Ovary (tissue), 9 donors: ENCODE results near the gene SEMA5B. TPM values are rescaled to one million over a fixed set of nuclear protein-coding genes. Genes with fewer than 3 reads are reported as not detected.
A peak's percentile ranks its signal among the peaks of the same experiment; 100 is the strongest.

Experiments used
- DNase-seq, 5 donors: peaks; one replicate each; pipeline ENCODE4 v3.0.0-alpha.2; 2019 to 2020
- H3K27ac ChIP-seq, 2 donors: fragments of 200-600 bp; one replicate each; pipeline versions ENCODE4 v1.5.1 to v1.8.0; 2019 to 2022
- H3K27me3 ChIP-seq: fragments of 200-600 bp; one replicate; pipeline ENCODE4 v1.8.0; 2022
- H3K36me3 ChIP-seq: fragments of 200-600 bp; sonication (generic); one replicate; pipeline ENCODE4 v1.5.1; 2019
- H3K4me1 ChIP-seq: one replicate; pipeline ENCODE4 v1.8.1; 2013; ENCODE audit warnings: mild to moderate bottlenecking, moderate library complexity; ENCODE audit not compliant: insufficient read depth
- H3K4me3 ChIP-seq: fragments of 200-600 bp; sonication (generic); one replicate; pipeline ENCODE4 v1.5.1; 2017
- H3K9me3 ChIP-seq, 2 donors: fragments of 200-600 bp in 1 of 2; sonication (generic) in 1 of 2; one replicate each; pipeline versions ENCODE4 v1.5.1 to v1.8.1; 2013 to 2019; ENCODE audit warnings: mild to moderate bottlenecking in 1 of 2, moderate library complexity in 1 of 2
- EP300 ChIP-seq: sonication (generic); formaldehyde crosslinking; IDR thresholded peaks from one replicate; pipeline ENCODE4 v1.6.1; 2017; ENCODE audit warnings: antibody characterized with exemption
- POLR2A ChIP-seq: fragments of 450-650 bp; IDR thresholded peaks from one replicate; pipeline ENCODE4 v1.6.1; 2017; ENCODE audit warnings: antibody characterized with exemption, mild to moderate bottlenecking, moderate library complexity
- WGBS, 3 donors: extraction: QIAGEN DNeasy Blood & Tissue Kit in 1 of 3; methylation state at CpG; one replicate each; pipeline versions ENCODE4 v1.1.5 to v1.1.7; 2013 to 2017; 5-methylcytosine and 5-hydroxymethylcytosine counted together
- intact Hi-C, 4 donors: fragments of 100-400 bp; cut with DNase I; formaldehyde crosslinking; loops; one replicate each; pipeline versions ENCODE4 v1.11.0 to v1.15.1; 2022 to 2023
- polyA plus RNA-seq, 2 donors: library from polyadenylated mRNA; stranded (reverse); fragments of 200-250 nt in 1 of 2; fragments of 350-450 nt in 1 of 2; fragmentation: Illumina TruSeq in 1 of 2; extraction: RNeasy Lipid Tissue Mini Kit (QIAGEN cat#74804) in 1 of 2; gene quantifications; one replicate each; pipeline ENCODE4 v1.2.3, GENCODE V29; 2013 to 2014
- total RNA-seq, 7 donors: library from RNA; depleted of rRNA in 2 of 7; stranded (reverse); fragments of >200 nt in 2 of 7; fragmentation: NEBNext Ultra II Directional in 3 of 7; extraction: Animal tissue kit (Norgen Biotek cat#: 25700) in 3 of 7; gene quantifications; one replicate each; pipeline versions ENCODE4 v1.1.0 to v1.2.4, GENCODE V29; 2016 to 2023
- TF ChIP-seq, protein P1 (sequence below), 3 donors: fragments of 450-650 bp in 2 of 3; fragments of 200-600 bp in 1 of 3; IDR thresholded peaks; one replicate each; pipeline versions ENCODE4 v1.5.1 to v1.8.0; 2016 to 2022; ENCODE audit warnings: antibody characterized with exemption in 3 of 3, mild to moderate bottlenecking in 1 of 3
- donor health status: DM: no; HTN: no; CAD: no; lungs with moderate emphysema.
- donor health status: DM: no; HTN: no; CAD: no.
- donor health status: Bipolar disorder and iron deficiency.
- donor health status: DM: yes; HTN: yes; CAD: no.
- donor health status: DM: no; HTN: no; CAD: no.
- donor health status: DM: yes; HTN: yes; CAD: no.

The SEMA5B gene
- total and polyA plus RNA-seq, 9 donors: 0.22 to 3.1 (median 1.3) TPM

DNA sequence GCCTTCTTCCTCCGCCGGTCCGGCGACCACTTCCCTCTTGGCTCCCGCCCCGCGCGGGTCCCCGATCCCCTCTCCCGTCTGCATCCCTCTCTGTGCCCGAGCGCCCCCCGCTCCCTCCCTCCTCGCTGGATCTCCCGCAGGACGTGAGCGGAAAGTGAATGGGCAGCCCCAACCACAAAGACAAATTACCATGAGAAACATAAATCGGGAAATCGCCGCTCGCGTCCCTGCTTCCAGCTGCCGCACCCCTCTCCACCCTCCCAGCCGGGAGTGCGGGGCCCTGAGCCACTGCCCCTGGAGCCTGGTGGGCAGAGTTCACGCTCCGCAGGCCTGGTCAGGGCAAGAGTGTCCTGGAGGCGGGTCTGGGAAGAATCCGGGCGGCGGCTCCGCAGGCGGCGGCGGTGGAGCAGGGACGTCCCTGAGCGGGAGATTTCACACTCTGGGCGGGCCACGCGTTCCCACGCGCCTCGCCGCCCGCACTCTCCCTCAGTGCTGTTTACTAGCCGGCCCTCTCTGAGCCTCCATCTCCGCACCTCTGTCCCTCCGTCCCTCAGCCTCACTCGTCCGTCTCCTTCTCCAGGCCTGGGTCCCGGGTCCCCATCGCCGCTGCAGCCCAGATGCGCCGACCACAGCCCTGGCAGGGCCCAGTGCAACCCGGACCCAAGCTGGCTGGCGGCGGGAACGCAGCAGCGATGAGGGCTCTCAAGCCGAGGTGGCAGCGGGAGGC is 835 bp downstream of the SEMA5B start:
- H3K9me3 ChIP-seq: no peaks in the 10 kb centered on the region
- H3K27me3 ChIP-seq: no peaks in the 10 kb centered on the region
- WGBS, 3 donors: 0 to 1% (median 0%) methylated on average over 54 to 62 of the region's 62 CpGs
- TF ChIP-seq EP300 (no peak), POLR2A (no peak)
- TF ChIP-seq, protein P1, sequence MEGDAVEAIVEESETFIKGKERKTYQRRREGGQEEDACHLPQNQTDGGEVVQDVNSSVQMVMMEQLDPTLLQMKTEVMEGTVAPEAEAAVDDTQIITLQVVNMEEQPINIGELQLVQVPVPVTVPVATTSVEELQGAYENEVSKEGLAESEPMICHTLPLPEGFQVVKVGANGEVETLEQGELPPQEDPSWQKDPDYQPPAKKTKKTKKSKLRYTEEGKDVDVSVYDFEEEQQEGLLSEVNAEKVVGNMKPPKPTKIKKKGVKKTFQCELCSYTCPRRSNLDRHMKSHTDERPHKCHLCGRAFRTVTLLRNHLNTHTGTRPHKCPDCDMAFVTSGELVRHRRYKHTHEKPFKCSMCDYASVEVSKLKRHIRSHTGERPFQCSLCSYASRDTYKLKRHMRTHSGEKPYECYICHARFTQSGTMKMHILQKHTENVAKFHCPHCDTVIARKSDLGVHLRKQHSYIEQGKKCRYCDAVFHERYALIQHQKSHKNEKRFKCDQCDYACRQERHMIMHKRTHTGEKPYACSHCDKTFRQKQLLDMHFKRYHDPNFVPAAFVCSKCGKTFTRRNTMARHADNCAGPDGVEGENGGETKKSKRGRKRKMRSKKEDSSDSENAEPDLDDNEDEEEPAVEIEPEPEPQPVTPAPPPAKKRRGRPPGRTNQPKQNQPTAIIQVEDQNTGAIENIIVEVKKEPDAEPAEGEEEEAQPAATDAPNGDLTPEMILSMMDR (IDR thresholded peaks at IDR 0.05): no peak
- intact Hi-C loops: loop anchor here in 2 of 4 donors (5.0 to 10.0 kb wide), 2 partner anchors 69 to 82 kb away; no protein-coding TSS in a partner anchor
- peak overlapping the region; percentile 43 for H3K4me3 ChIP-seq
- no peaks in the 10 kb centered on the region for H3K36me3 ChIP-seq
- H3K27ac ChIP-seq: no peak overlapping the region
- H3K4me1 ChIP-seq: peaks cover 6% of the 10 kb centered on the region
- DNase-seq: peak; percentile 25 to 49 (median 33)

DNA sequence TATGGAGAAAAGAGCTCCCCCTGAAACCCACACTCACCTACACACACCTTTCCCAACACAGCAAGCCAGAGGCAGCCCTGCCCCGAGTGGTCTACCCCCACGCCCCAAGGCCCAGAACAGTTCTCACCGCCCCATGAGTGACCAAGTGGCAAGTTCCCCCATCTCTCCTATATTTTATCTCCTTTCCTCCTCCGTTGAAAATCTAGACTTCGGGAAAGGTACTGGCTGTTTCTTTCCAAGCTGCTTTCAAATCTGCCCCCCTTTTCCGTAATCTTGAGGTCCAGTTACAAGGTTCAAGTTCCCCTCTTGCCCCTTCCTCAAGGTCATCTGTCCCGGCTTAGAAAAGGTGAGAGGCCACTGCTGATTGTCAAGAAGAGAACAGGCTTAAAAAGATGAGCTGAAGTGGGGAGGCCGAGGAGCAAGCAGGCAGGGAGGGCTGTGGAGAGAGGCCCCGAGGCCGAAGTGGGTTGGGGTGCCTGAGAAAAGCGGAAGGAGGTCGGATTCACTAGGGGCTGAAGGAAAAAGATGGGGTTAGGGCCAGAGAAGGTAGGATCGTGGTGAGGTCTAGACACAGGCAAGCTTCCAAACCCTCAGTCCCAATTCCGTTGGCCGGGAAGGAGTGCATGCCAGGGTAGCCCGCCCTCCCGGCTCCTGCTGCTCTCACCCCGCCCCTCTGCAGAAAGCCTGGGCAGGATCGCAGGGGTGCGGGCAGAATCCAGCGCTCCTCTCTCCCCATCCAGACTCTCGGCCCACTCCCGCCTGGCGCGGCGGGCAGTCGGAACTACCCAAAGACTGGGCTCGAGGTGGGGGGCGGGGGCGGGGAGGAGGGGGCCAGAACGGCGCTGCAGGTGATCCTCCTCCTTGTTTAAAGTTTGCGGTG is 1.7 kb downstream of the SEMA5B start:
- DNase-seq: peak; percentile 12 to 53 (median 33)
- TF ChIP-seq POLR2A (no peak), EP300 (no peak)
- TF ChIP-seq, protein P1 (IDR thresholded peaks at IDR 0.05): no peak
- Histone ChIP-seq H3K36me3 (no peaks in the 10 kb centered on the region), H3K27me3 (no peaks in the 10 kb centered on the region), H3K27ac (no peak overlapping the region), H3K4me1 (peaks cover 6% of the 10 kb centered on the region), H3K9me3 (no peaks in the 10 kb centered on the region), H3K4me3 (peak overlapping the region; percentile 43)
- intact Hi-C loops: loop anchor here in 2 of 4 donors (5.0 to 10.0 kb wide), 2 partner anchors 69 to 81 kb away; no protein-coding TSS in a partner anchor
- WGBS, 3 donors: 23 to 24% (median 23%) methylated on average over 31 to 33 of the region's 33 CpGs

DNA sequence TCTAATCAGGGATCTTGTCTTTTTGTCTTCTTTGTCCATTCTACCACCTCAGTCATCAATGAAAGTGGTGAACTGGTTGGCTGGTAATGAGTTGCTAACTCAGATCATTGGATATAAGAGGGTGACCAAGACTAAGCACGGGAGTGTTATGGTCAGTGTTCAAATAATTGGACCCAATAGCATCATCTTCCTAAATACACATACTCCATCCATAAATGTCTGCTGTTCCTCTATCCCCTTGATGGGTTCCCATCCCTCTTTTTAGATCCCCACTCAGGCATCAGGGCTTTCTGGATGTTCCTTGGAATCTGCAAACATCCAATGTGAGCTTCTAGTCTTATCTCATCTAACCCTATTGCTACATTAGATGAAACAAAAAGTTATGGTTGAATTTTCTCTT is 3.5 kb downstream of the SEMA5B start:
- no peaks in the 10 kb centered on the region for H3K27me3 ChIP-seq
- no peak overlapping the region for H3K4me3 ChIP-seq
- H3K4me1 ChIP-seq: peaks cover 6% of the 10 kb centered on the region
- H3K27ac ChIP-seq: no peak overlapping the region
- no peaks in the 10 kb centered on the region for H3K9me3 ChIP-seq
- no peak for DNase-seq
- TF ChIP-seq, protein P1 (IDR thresholded peaks at IDR 0.05): no peak
- no peak for TF ChIP-seq EP300
- no peak for TF ChIP-seq POLR2A
- intact Hi-C loops: loop anchor here in 1 of 4 donors (10.0 kb wide), 1 partner anchor 79 kb away; no protein-coding TSS in a partner anchor
- H3K36me3 ChIP-seq: no peaks in the 10 kb centered on the region
- 83 to 96% (median 89%) methylated on average over 1 of the region's 1 CpG for WGBS, 3 donors

- Histone ChIP-seq H3K4me1 (peaks cover 2% of the 10 kb centered on the region), H3K9me3 (no peaks in the 10 kb centered on the region), H3K36me3 (no peaks in the 10 kb centered on the region), H3K4me3 (no peak overlapping the region), H3K27me3 (no peaks in the 10 kb centered on the region), H3K27ac (no peak overlapping the region)
- TF ChIP-seq POLR2A (no peak), EP300 (no peak)
- TF ChIP-seq, protein P1 (IDR thresholded peaks at IDR 0.05): no peak
- 78 to 82% (median 78%) methylated on average over 7 of the region's 7 CpGs for WGBS, 3 donors
- DNase-seq: no peak
- intact Hi-C loops: loop anchor here in 1 of 4 donors (10.0 kb wide), 1 partner anchor 77 kb away; no protein-coding TSS in a partner anchor
Observed at GRCh38 chr3:123021996-123022510, 5.5 kb downstream of the SEMA5B start.
